Measurements from ENCODE around the gene FBXL7.

Gene FBXL7

DNA sequence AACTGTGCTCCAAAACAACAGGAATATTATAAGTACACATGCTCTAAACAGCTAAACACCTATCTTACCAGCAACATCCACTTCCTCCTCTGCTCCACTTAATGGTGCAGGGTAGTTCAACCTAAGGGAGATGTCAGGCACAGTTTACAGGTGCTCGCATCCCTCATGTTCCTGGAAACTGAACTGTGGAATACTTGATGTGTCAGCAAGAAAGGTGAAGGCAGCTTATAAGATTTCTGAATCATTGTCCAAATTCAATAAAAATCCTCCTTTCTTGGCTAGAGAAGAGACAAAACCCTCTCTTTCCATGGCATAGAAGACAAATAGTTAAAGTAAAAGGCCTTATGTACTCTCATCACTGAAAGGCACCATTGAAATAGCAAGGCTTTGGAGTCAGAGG, 272.2 kb downstream of the FBXL7 start:
- Histone ChIP-seq H3K4me2 (ENCODE audit: insufficient read depth, low read length) (no peak overlapping the region), H3K27ac (ENCODE audit: low read length) (no peak overlapping the region), H2AFZ (ENCODE audit: low read depth, low read length) (no peak overlapping the region), H3K4me1 (ENCODE audit: insufficient read depth, low read length) (no peaks in the 10 kb centered on the region), H4K20me1 (ENCODE audit: insufficient read depth, low read length) (peaks cover 2% of the 10 kb centered on the region; the same call in 1 of the 2 replicates), H3K79me2 (ENCODE audit: insufficient read depth, low read length) (no peaks in the 10 kb centered on the region; the same call in 1 of the 2 replicates), H3K4me3 (ENCODE audit: low read depth in 1 of 2, low read length in 2 of 2) (no peak overlapping the region), H3K27me3 (ENCODE audit: insufficient read depth, low read length, poor library complexity) (no peaks in the 10 kb centered on the region), H3K9me3 (ENCODE audit: insufficient read depth, low read length, severe bottlenecking) (no peaks in the 10 kb centered on the region), H3K36me3 (ENCODE audit: insufficient read depth, low read length) (no peaks in the 10 kb centered on the region), H3K9ac (ENCODE audit: low read depth, low read length) (no peak overlapping the region)
- no peak for TF ChIP-seq CTCF (IDR thresholded peaks at IDR 0.05; ENCODE audit: borderline replicate concordance, extremely low read depth, low read length, poor library complexity, severe bottlenecking)
- no peak for TF ChIP-seq EZH2 (IDR thresholded peaks at IDR 0.05; ENCODE audit: borderline replicate concordance, low read depth, low read length, severe bottlenecking)
- no peak for ATAC-seq (ENCODE audit: insufficient read depth, low read depth)
- no peak for DNase-seq

- Histone ChIP-seq H3K9me3 (ENCODE audit: insufficient read depth, low read length, severe bottlenecking) (peaks cover 3% of the 10 kb centered on the region), H3K4me2 (ENCODE audit: insufficient read depth, low read length) (no peak overlapping the region), H3K79me2 (ENCODE audit: insufficient read depth, low read length) (no peaks in the 10 kb centered on the region; the same call in 1 of the 2 replicates), H3K9ac (ENCODE audit: low read depth, low read length) (no peak overlapping the region), H3K36me3 (ENCODE audit: insufficient read depth, low read length) (no peaks in the 10 kb centered on the region), H4K20me1 (ENCODE audit: insufficient read depth, low read length) (no peaks in the 10 kb centered on the region; the same call in 1 of the 2 replicates), H3K4me3 (ENCODE audit: low read depth in 1 of 2, low read length in 2 of 2) (no peak overlapping the region), H3K4me1 (ENCODE audit: insufficient read depth, low read length) (no peaks in the 10 kb centered on the region), H3K27me3 (ENCODE audit: insufficient read depth, low read length, poor library complexity) (no peaks in the 10 kb centered on the region), H3K27ac (ENCODE audit: low read length) (no peak overlapping the region), H2AFZ (ENCODE audit: low read depth, low read length) (no peak overlapping the region)
- no peak for ATAC-seq (ENCODE audit: insufficient read depth, low read depth)
- no peak for TF ChIP-seq EZH2 (IDR thresholded peaks at IDR 0.05; ENCODE audit: borderline replicate concordance, low read depth, low read length, severe bottlenecking)
- no peak for TF ChIP-seq CTCF (IDR thresholded peaks at IDR 0.05; ENCODE audit: borderline replicate concordance, extremely low read depth, low read length, poor library complexity, severe bottlenecking)
- peak; percentile 11 for DNase-seq
Observed at GRCh38 chr5:15774632-15775031, 274.7 kb downstream of the FBXL7 start.

DNA sequence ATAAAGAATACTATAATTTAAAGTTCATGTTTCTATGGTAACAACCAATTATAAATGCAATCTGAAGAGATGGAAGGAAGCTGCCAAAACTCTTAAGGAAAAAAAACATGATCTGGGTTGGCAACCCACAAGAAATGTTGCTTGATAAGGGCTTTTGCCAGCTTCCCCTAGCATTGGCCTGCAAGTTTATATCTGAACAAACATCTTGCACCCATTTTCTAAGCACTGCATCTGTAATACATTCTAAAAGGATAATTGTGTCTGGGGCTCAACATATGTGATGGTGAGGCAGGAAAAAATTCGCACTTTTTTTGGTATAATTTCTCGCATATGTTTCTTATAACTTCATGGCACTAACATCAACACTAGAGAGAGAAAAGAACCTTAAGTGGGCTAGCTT, 276.4 kb downstream of the FBXL7 start:
- H3K4me3 ChIP-seq (ENCODE audit: low read depth in 1 of 2, low read length in 2 of 2): no peak overlapping the region
- H3K27ac ChIP-seq (ENCODE audit: low read length): no peak overlapping the region
- H3K36me3 ChIP-seq (ENCODE audit: insufficient read depth, low read length): no peaks in the 10 kb centered on the region
- H3K27me3 ChIP-seq (ENCODE audit: insufficient read depth, low read length, poor library complexity): no peaks in the 10 kb centered on the region
- no peak overlapping the region for H2AFZ ChIP-seq (ENCODE audit: low read depth, low read length)
- H3K4me2 ChIP-seq (ENCODE audit: insufficient read depth, low read length): no peak overlapping the region
- H3K79me2 ChIP-seq (ENCODE audit: insufficient read depth, low read length): no peaks in the 10 kb centered on the region
- TF ChIP-seq CTCF (IDR thresholded peaks at IDR 0.05; ENCODE audit: borderline replicate concordance, extremely low read depth, low read length, poor library complexity, severe bottlenecking): no peak
- TF ChIP-seq EZH2 (IDR thresholded peaks at IDR 0.05; ENCODE audit: borderline replicate concordance, low read depth, low read length, severe bottlenecking): no peak
- H3K9ac ChIP-seq (ENCODE audit: low read depth, low read length): no peak overlapping the region
- no peak for DNase-seq
- peaks cover 3% of the 10 kb centered on the region for H3K9me3 ChIP-seq (ENCODE audit: insufficient read depth, low read length, severe bottlenecking)
- H3K4me1 ChIP-seq (ENCODE audit: insufficient read depth, low read length): no peaks in the 10 kb centered on the region
- H4K20me1 ChIP-seq (ENCODE audit: insufficient read depth, low read length): no peaks in the 10 kb centered on the region
- no peak for ATAC-seq (ENCODE audit: insufficient read depth, low read depth)

GRCh38 chr5:15783734-15784133, 283.8 kb downstream of the FBXL7 start:
- no peaks in the 10 kb centered on the region for H3K27me3 ChIP-seq (ENCODE audit: insufficient read depth, low read length, poor library complexity)
- no peaks in the 10 kb centered on the region for H4K20me1 ChIP-seq (ENCODE audit: insufficient read depth, low read length)
- no peaks in the 10 kb centered on the region for H3K9me3 ChIP-seq (ENCODE audit: insufficient read depth, low read length, severe bottlenecking)
- no peaks in the 10 kb centered on the region for H3K4me1 ChIP-seq (ENCODE audit: insufficient read depth, low read length)
- H3K9ac ChIP-seq (ENCODE audit: low read depth, low read length): no peak overlapping the region
- H3K36me3 ChIP-seq (ENCODE audit: insufficient read depth, low read length): no peaks in the 10 kb centered on the region
- no peak overlapping the region for H2AFZ ChIP-seq (ENCODE audit: low read depth, low read length)
- H3K79me2 ChIP-seq (ENCODE audit: insufficient read depth, low read length): no peaks in the 10 kb centered on the region
- TF ChIP-seq CTCF (IDR thresholded peaks at IDR 0.05; ENCODE audit: borderline replicate concordance, extremely low read depth, low read length, poor library complexity, severe bottlenecking) (no peak), EZH2 (IDR thresholded peaks at IDR 0.05; ENCODE audit: borderline replicate concordance, low read depth, low read length, severe bottlenecking) (no peak)
- H3K4me2 ChIP-seq (ENCODE audit: insufficient read depth, low read length): no peak overlapping the region
- H3K4me3 ChIP-seq (ENCODE audit: low read depth in 1 of 2, low read length in 2 of 2): no peak overlapping the region
- ATAC-seq (ENCODE audit: insufficient read depth, low read depth) (no peak), DNase-seq (no peak)
- H3K27ac ChIP-seq (ENCODE audit: low read length): no peak overlapping the region

All from DND-41 (cell line).